ENCODE measurements around the gene LRRC28. TPM values are rescaled to one million over a fixed set of nuclear protein-coding genes. Genes with fewer than 3 reads are reported as not detected.

Gene LRRC28
- total RNA-seq, 1 donor from 2014 or later, result 49.6 TPM

GRCh38 chr15:99296386-99296785 lies 45.1 kb downstream of the LRRC28 start:
- Mint-ChIP-seq H3K4me1 (ENCODE audit: low read depth, unreplicated experiment) (peaks cover 5% of the 10 kb centered on the region), H3K36me3 (ENCODE audit: unreplicated experiment) (peaks cover 32% of the 10 kb centered on the region), H3K27ac (ENCODE audit: unreplicated experiment) (no peak overlapping the region), H3K4me3 (ENCODE audit: unreplicated experiment) (no peak overlapping the region), H3K27me3 (ENCODE audit: unreplicated experiment) (no peaks in the 10 kb centered on the region), H3K9me3 (ENCODE audit: unreplicated experiment) (peaks cover 5% of the 10 kb centered on the region)
- no peak for TF ChIP-seq CTCF (IDR thresholded peaks at IDR 0.05; ENCODE audit: partially characterized antibody, unreplicated experiment)
- no peak for DNase-seq

GRCh38 chr15:99303907-99304306 lies 52.6 kb downstream of the LRRC28 start:
- DNase-seq, result no peak
- Mint-ChIP-seq H3K27me3 (ENCODE audit: unreplicated experiment) (peaks cover 4% of the 10 kb centered on the region), H3K27ac (ENCODE audit: unreplicated experiment) (no peak overlapping the region), H3K36me3 (ENCODE audit: unreplicated experiment) (no peaks in the 10 kb centered on the region), H3K4me1 (ENCODE audit: low read depth, unreplicated experiment) (peaks cover 20% of the 10 kb centered on the region), H3K9me3 (ENCODE audit: unreplicated experiment) (peaks cover 3% of the 10 kb centered on the region), H3K4me3 (ENCODE audit: unreplicated experiment) (no peak overlapping the region)
- no peak for TF ChIP-seq CTCF (IDR thresholded peaks at IDR 0.05; ENCODE audit: partially characterized antibody, unreplicated experiment)

DNA sequence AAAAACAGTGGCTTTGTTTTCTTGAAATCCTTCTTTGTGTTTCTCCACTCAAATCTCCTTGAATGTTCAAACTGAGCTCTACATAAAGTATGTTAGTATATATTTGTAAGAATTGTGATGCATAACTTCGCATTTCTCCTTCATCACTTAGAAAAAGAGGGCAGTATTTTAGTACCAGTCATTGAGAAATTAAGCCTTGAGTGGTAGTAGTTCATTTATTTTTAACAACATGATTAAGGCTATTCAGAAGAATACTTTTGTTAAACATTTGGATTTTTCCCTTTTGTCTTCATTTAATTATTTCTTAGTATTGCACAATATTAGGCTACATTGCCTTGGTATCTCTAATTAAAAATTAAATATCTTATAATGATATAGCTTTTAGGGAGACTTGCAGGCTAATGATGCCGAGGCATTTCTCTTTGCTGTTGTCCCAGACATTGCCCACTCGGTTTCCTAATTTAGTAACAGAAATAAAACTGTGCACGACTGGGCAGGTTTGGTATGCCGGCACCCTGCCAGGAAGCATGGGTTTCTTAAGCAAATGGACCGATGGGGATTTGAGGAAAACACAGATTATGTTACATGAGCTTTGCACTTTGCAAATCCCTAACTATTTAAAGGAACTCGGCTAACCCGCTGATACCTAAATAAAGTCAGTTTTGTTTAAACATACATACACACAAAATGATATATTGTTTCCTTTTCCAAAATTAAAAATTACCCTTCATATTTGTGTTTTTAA lies 54.7 kb downstream of the LRRC28 start:
- no peak for DNase-seq
- Mint-ChIP-seq H3K4me3 (ENCODE audit: unreplicated experiment) (peak overlapping the region; percentile 35), H3K36me3 (ENCODE audit: unreplicated experiment) (no peaks in the 10 kb centered on the region), H3K4me1 (ENCODE audit: low read depth, unreplicated experiment) (peaks cover 20% of the 10 kb centered on the region), H3K9me3 (ENCODE audit: unreplicated experiment) (peaks cover 3% of the 10 kb centered on the region), H3K27ac (ENCODE audit: unreplicated experiment) (peak overlapping the region; percentile 99), H3K27me3 (ENCODE audit: unreplicated experiment) (peaks cover 4% of the 10 kb centered on the region)
- no peak for TF ChIP-seq CTCF (IDR thresholded peaks at IDR 0.05; ENCODE audit: partially characterized antibody, unreplicated experiment)

GRCh38 chr15:99306694-99307338 lies 55.5 kb downstream of the LRRC28 start:
- peak overlapping the region; percentile 83 for H3K4me3 Mint-ChIP-seq (ENCODE audit: unreplicated experiment)
- H3K9me3 Mint-ChIP-seq (ENCODE audit: unreplicated experiment), result peaks cover 3% of the 10 kb centered on the region
- peaks cover 20% of the 10 kb centered on the region for H3K4me1 Mint-ChIP-seq (ENCODE audit: low read depth, unreplicated experiment)
- H3K27ac Mint-ChIP-seq (ENCODE audit: unreplicated experiment), result peak overlapping the region; percentile 99
- TF ChIP-seq CTCF (IDR thresholded peaks at IDR 0.05; ENCODE audit: partially characterized antibody, unreplicated experiment), result no peak
- DNase-seq, result peak; percentile 19
- H3K27me3 Mint-ChIP-seq (ENCODE audit: unreplicated experiment), result peaks cover 4% of the 10 kb centered on the region
- H3K36me3 Mint-ChIP-seq (ENCODE audit: unreplicated experiment), result no peaks in the 10 kb centered on the region

DNA sequence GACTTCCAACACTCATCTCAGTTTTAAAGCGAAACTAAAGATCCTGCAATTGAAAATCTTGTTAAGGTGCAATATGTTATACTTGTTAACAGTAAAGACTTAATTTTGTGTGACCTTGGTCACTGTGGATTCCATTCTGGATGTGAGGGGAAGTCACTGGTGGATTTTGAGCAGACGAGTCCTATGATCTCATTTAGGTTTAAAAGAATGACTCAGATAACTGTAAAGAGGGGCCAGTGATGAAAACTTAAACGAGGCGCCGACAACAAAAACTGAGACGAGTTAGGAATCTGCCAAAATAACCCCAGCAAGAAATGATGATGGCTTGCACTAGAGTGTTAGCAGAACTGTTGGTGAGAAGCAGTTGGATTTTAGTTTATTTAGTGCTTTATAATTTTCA lies 56.5 kb downstream of the LRRC28 start:
- peak overlapping the region; percentile 99 for H3K27ac Mint-ChIP-seq (ENCODE audit: unreplicated experiment)
- no peak for TF ChIP-seq CTCF (IDR thresholded peaks at IDR 0.05; ENCODE audit: partially characterized antibody, unreplicated experiment)
- H3K4me1 Mint-ChIP-seq (ENCODE audit: low read depth, unreplicated experiment), result peaks cover 20% of the 10 kb centered on the region
- peaks cover 4% of the 10 kb centered on the region for H3K27me3 Mint-ChIP-seq (ENCODE audit: unreplicated experiment)
- H3K9me3 Mint-ChIP-seq (ENCODE audit: unreplicated experiment), result peaks cover 3% of the 10 kb centered on the region
- H3K4me3 Mint-ChIP-seq (ENCODE audit: unreplicated experiment), result peak overlapping the region; percentile 53
- H3K36me3 Mint-ChIP-seq (ENCODE audit: unreplicated experiment), result peaks cover 7% of the 10 kb centered on the region
- DNase-seq, result no peak

All from glutamatergic neuron (in vitro differentiated cells).